Measurements from ENCODE around the gene LHX4.

LHX4 gene

DNA sequence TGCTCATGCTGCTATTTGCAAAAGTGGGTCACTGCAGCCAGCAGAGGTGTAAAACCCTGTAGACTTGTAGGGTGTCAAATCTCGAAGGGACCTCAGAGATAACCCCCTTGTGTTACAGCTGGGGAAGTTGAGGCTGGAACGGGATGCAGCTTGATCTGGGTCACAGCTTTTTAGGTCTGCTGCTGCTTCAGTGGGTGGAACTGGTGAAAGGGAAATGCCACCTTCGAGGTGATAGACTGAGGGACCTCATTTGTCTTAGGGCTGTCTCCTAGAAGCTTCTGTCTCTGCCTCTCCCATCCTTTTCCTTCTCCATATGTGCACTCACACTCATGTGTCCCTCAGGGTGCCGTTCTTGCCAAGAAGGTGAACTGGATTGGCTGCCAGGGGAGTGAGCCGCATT, 40.0 kb upstream of the LHX4 start:
- in situ Hi-C loops (cut with MboI; ENCODE audit: low pct_unique_long_range_greater_than_20kb, low sequenced_read_pairs, unreplicated experiment) = loop anchor here (25.0 kb wide), 1 partner anchor 478 kb away; no protein-coding TSS in a partner anchor
- TF ChIP-seq, protein P1, sequence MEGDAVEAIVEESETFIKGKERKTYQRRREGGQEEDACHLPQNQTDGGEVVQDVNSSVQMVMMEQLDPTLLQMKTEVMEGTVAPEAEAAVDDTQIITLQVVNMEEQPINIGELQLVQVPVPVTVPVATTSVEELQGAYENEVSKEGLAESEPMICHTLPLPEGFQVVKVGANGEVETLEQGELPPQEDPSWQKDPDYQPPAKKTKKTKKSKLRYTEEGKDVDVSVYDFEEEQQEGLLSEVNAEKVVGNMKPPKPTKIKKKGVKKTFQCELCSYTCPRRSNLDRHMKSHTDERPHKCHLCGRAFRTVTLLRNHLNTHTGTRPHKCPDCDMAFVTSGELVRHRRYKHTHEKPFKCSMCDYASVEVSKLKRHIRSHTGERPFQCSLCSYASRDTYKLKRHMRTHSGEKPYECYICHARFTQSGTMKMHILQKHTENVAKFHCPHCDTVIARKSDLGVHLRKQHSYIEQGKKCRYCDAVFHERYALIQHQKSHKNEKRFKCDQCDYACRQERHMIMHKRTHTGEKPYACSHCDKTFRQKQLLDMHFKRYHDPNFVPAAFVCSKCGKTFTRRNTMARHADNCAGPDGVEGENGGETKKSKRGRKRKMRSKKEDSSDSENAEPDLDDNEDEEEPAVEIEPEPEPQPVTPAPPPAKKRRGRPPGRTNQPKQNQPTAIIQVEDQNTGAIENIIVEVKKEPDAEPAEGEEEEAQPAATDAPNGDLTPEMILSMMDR (IDR thresholded peaks at IDR 0.05; ENCODE audit: extremely low read depth, insufficient read depth, missing control alignments) = no peak

DNA sequence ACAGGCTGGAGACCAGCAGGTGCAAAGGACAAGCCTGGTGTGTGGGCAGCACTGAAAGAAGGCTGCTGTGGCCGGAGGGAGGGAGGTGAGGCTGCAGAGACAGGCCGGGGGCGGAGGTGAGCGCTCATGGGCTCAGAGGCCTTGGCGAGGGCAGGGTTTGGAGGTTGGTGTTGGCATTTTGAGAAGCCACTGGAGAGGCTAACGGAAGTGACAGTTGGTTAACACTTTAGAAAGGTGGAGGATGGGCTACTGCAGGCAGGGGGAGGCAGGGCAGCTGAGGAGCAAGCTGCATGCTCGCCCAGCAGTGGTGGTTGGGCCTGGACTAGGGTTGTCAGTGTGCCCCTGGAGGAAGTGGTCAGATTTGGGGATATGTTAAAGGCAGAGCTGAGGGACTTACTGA, 37.9 kb upstream of the LHX4 start:
- TF ChIP-seq, protein P1 (IDR thresholded peaks at IDR 0.05; ENCODE audit: extremely low read depth, insufficient read depth, missing control alignments) = no peak
- in situ Hi-C loops (cut with MboI; ENCODE audit: low pct_unique_long_range_greater_than_20kb, low sequenced_read_pairs, unreplicated experiment) = loop anchor here (25.0 kb wide), 1 partner anchor 480 kb away; no protein-coding TSS in a partner anchor
- no peak for DNase-seq (ENCODE audit: low spot score)

More for the DNA sequence above, 40.0 kb upstream of the LHX4 start:
- DNase-seq (ENCODE audit: low spot score) = no peak

DNA sequence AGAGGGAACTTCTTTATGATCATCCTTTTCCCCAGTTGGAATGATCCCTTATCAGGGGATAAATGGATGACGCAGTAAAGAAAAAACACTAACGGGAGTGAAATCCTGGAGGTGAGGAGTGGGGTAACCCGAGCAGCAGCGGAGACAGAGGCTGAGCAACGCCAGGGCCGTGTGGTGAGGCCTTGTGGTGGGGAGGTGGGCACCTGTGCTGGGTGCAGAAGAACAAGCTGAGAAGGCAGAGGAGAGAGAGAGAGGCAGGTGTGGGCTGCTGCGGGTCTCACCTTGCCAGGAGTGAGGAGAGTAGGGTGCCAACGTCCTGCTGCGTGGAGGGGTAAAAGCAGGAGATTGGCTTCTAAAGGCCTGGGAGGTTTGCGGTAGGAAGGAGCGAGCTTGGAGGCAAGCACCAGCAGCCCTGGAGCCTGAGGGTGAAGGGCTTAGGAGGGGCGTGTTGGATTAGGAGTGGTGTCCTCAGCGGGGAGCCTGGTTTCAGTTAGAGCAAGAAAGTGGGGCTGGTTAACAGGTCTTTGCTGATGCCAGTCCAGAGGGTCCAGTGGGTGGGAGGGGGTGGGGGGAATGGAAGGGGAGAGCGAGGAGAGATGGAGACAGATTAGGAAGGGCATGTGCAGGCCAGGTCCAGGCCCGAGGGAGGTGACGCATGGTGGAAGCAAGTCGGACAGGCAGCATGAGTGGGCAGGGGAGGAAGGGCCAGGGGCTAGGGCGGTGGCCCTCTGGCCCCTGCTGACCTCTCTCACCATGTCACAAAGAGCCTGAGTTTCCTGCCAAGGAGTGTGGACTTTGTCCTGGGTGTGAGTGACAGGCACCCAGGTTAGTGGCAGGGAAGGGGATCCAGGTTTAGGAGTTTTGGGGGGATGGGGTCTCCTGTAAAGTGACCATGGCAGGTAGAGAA, 36.7 kb upstream of the LHX4 start:
- TF ChIP-seq, protein P1 (IDR thresholded peaks at IDR 0.05; ENCODE audit: extremely low read depth, insufficient read depth, missing control alignments) = no peak
- DNase-seq (ENCODE audit: low spot score) = no peak
- in situ Hi-C loops (cut with MboI; ENCODE audit: low pct_unique_long_range_greater_than_20kb, low sequenced_read_pairs, unreplicated experiment) = loop anchor here (25.0 kb wide), 1 partner anchor 481 kb away; no protein-coding TSS in a partner anchor

DNA sequence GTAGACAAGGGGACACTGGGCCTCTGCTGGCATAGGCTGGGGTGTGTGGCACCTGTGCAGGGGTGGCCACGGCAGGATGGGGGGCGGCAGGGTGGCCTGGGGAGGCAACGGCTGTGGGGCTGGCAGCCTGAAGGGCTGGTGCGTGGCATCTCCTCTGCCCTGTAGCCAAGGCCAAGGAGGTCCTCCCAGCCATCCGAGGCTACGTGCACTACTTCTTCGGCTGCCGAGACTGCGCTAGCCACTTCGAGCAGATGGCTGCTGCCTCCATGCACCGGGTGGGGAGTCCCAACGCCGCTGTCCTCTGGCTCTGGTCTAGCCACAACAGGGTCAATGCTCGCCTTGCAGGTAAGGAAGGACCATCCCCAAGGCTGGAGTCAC, 36.0 kb upstream of the LHX4 start:
- no peak for DNase-seq (ENCODE audit: low spot score)
- in situ Hi-C loops (cut with MboI; ENCODE audit: low pct_unique_long_range_greater_than_20kb, low sequenced_read_pairs, unreplicated experiment) = loop anchor here (25.0 kb wide), 1 partner anchor 482 kb away; no protein-coding TSS in a partner anchor
- TF ChIP-seq, protein P1 (IDR thresholded peaks at IDR 0.05; ENCODE audit: extremely low read depth, insufficient read depth, missing control alignments) = no peak

DNA sequence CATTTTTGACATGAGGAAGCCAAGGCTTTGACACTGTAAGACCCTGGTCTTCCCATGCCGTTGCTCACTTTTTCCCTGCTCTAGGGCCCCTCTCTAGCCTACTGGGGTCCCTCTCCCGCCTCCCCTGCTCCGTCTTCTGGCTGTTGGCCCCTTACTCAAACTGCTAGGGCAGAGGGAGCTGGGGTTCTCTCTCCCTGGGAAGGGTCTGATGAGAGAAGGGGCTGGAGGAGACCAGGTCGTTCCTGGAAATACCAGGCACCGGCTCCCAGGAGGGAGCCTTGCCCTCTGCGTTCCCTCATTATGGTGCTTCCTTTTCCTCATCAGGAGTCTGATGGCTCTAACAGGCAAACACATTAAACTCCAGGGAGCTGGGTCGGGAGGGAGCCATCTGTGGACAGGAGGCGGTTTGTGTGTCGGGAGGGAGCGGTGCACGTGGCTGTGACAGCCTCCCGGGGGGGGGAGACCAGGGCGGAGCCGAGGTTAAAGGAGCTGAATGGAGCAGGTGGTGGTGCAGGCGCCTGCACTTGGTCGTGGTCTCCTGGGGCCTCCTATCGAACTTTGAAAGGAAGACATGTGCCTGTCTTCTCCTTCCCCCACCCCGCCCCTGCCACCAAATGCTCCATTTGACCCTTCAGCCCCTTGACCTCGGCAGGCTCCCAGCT, 35.4 kb upstream of the LHX4 start:
- DNase-seq (ENCODE audit: low spot score) = no peak
- in situ Hi-C loops (cut with MboI; ENCODE audit: low pct_unique_long_range_greater_than_20kb, low sequenced_read_pairs, unreplicated experiment) = loop anchor here (25.0 kb wide), 1 partner anchor 482 kb away; no protein-coding TSS in a partner anchor
- TF ChIP-seq, protein P1 (IDR thresholded peaks at IDR 0.05; ENCODE audit: extremely low read depth, insufficient read depth, missing control alignments) = no peak

DNA sequence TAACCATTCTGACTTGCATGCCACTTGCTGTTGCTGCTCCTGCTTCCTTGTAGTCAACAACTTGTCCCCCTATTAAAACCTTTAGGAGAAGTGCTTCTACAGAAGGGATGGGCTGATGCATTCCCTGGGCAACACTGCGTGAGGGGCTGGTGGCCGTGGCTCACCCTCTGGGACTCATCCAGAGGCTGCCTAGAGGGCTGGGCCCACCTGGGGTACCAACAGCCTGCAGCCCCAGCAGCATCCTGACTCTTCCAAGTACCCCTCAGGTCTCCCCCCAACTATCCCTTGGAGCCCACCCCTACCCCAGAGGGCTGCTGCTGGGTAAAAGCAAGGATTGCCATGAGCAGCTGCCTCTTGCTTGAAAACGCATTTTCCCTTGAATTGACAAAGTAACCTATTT, 34.7 kb upstream of the LHX4 start:
- TF ChIP-seq, protein P1 (IDR thresholded peaks at IDR 0.05; ENCODE audit: extremely low read depth, insufficient read depth, missing control alignments) = no peak
- in situ Hi-C loops (cut with MboI; ENCODE audit: low pct_unique_long_range_greater_than_20kb, low sequenced_read_pairs, unreplicated experiment) = loop anchor here (25.0 kb wide), 1 partner anchor 483 kb away; no protein-coding TSS in a partner anchor
- no peak for DNase-seq (ENCODE audit: low spot score)
